Ectodermal cell (in vitro differentiated cells): Measurements from ENCODE around the gene CKM.

Experiments used
- H3K27ac ChIP-seq: 2 replicates; pipeline ENCODE4 v1.7.0; 2013; ENCODE audit warnings: mild to moderate bottlenecking, low read depth, low read length; ENCODE audit not compliant: insufficient read depth, poor library complexity, severe bottlenecking
- H3K27me3 ChIP-seq: 2 replicates; pipeline ENCODE4 v1.7.0; 2013; ENCODE audit warnings: mild to moderate bottlenecking, low read length; ENCODE audit not compliant: insufficient read depth, control insufficient read depth, poor library complexity, severe bottlenecking
- H3K36me3 ChIP-seq: one replicate; pipeline ENCODE4 v1.7.0; 2013; ENCODE audit warnings: low read length; ENCODE audit not compliant: control insufficient read depth, insufficient read depth
- H3K4me1 ChIP-seq: one replicate; pipeline ENCODE4 v1.7.0; 2013; ENCODE audit warnings: low read length; ENCODE audit not compliant: control insufficient read depth, insufficient read depth
- H3K4me3 ChIP-seq: 2 replicates; pipeline ENCODE4 v1.7.0; 2013; ENCODE audit warnings: low read depth, low read length, control low read depth; ENCODE audit not compliant: insufficient read depth
- H3K9me3 ChIP-seq: 2 replicates; pipeline ENCODE4 v1.7.0; 2013; ENCODE audit warnings: mild to moderate bottlenecking, low read length, moderate library complexity; ENCODE audit not compliant: control insufficient read depth
- WGBS, 2 experiments: methylation state at CpG; one replicate each; pipeline ENCODE4 v1.1.7; 2013; ENCODE audit warnings: missing lambda C conversion rate in 2 of 2; 5-methylcytosine and 5-hydroxymethylcytosine counted together

The CKM gene

GRCh38 chr19:45294291-45295029, 28.2 kb downstream of the CKM start:
- no peaks in the 10 kb centered on the region for H3K27me3 ChIP-seq
- no peak overlapping the region for H3K27ac ChIP-seq
- WGBS, 2 experiments: 94 to 95% methylated on average over 12 of the region's 12 CpGs
- H3K9me3 ChIP-seq: no peaks in the 10 kb centered on the region
- H3K36me3 ChIP-seq: peaks cover 19% of the 10 kb centered on the region
- no peak overlapping the region for H3K4me3 ChIP-seq
- no peaks in the 10 kb centered on the region for H3K4me1 ChIP-seq

- 88 to 90% methylated on average over 4 of the region's 4 CpGs for WGBS, 2 experiments
- H3K4me3 ChIP-seq: no peak overlapping the region
- no peaks in the 10 kb centered on the region for H3K9me3 ChIP-seq
- no peaks in the 10 kb centered on the region for H3K27me3 ChIP-seq
- no peak overlapping the region for H3K27ac ChIP-seq
- H3K36me3 ChIP-seq: peaks cover 15% of the 10 kb centered on the region
- H3K4me1 ChIP-seq: no peaks in the 10 kb centered on the region
Measured at GRCh38 chr19:45293682-45294081, 29.0 kb downstream of the CKM start.

- H3K4me3 ChIP-seq: no peak overlapping the region
- H3K27ac ChIP-seq: no peak overlapping the region
- no peaks in the 10 kb centered on the region for H3K27me3 ChIP-seq
- H3K9me3 ChIP-seq: no peaks in the 10 kb centered on the region
- H3K36me3 ChIP-seq: peaks cover 20% of the 10 kb centered on the region
- WGBS, 2 experiments: 95 to 100% methylated on average over 1 of the region's 1 CpG
- no peaks in the 10 kb centered on the region for H3K4me1 ChIP-seq
Measured at GRCh38 chr19:45291834-45292233, 30.8 kb downstream of the CKM start.

DNA sequence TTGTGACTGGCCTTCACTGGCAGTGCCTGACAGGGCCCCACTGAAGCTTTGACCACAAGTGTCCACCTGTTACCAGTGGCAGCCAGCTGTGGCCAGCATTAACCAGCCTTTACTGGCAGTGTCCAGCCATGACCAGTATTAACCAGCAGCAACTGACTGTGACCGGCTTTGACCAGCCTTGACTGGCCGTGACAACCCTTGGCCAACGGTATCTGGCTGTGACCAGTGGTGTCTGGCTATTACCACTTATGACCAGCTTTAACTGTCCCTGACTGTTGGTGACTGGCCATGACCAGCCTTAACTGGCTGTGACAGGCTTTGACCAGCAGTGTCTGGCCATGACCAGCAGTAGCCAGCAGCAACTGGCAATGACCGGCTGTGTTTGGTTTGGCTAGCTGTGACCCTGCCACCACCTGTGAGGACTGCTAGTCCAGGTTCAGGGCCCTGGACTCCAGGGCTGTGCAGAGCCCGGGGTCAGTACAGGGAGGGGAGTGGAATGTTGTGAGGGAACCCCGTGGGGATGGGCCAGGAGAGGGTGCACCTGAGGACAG, 32.2 kb downstream of the CKM start:
- no peaks in the 10 kb centered on the region for H3K27me3 ChIP-seq
- H3K4me3 ChIP-seq: no peak overlapping the region
- H3K27ac ChIP-seq: no peak overlapping the region
- H3K4me1 ChIP-seq: no peaks in the 10 kb centered on the region
- no peaks in the 10 kb centered on the region for H3K9me3 ChIP-seq
- H3K36me3 ChIP-seq: peaks cover 11% of the 10 kb centered on the region
- 95 to 96% methylated on average over 6 of the region's 6 CpGs for WGBS, 2 experiments

DNA sequence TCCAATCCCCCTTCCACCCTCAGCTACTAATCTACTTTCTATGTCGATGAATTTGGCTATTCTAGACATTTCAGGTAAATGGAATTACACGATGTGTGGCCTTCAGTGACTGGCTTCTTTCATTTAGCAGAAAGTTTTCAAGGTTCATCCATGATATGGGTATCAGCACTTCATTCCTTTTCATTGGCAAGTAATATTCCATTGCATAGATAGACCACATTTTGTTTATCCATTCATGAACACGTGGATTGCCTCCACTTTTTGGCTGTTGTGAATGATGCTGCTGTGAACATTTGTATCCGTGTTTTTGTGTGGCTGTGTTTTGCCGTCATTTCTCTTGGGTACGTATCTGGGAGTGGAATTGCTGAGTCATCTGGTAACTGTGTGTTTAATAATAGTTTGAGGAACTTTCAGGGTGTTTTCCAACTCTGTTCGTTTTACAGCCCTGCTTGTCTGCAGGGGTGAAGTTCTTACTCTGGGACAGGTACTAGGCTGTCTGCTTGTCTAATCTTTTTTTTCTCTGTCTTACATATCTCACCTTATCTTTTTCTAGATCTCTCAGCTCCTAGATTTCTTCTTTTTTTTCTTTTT, 39.1 kb downstream of the CKM start:
- Histone ChIP-seq H3K9me3 (no peaks in the 10 kb centered on the region), H3K4me1 (no peaks in the 10 kb centered on the region), H3K36me3 (peaks cover 21% of the 10 kb centered on the region), H3K27me3 (no peaks in the 10 kb centered on the region), H3K4me3 (no peak overlapping the region), H3K27ac (no peak overlapping the region)
- WGBS, 2 experiments: 73% methylated on average over 7 of the region's 7 CpGs

- 93 to 95% methylated on average over 19 of the region's 19 CpGs for WGBS, 2 experiments
- Histone ChIP-seq H3K9me3 (no peaks in the 10 kb centered on the region), H3K27ac (no peak overlapping the region), H3K36me3 (peaks cover 25% of the 10 kb centered on the region), H3K27me3 (no peaks in the 10 kb centered on the region), H3K4me3 (no peak overlapping the region), H3K4me1 (no peaks in the 10 kb centered on the region)
Measured at GRCh38 chr19:45280471-45280961, 42.2 kb downstream of the CKM start.

DNA sequence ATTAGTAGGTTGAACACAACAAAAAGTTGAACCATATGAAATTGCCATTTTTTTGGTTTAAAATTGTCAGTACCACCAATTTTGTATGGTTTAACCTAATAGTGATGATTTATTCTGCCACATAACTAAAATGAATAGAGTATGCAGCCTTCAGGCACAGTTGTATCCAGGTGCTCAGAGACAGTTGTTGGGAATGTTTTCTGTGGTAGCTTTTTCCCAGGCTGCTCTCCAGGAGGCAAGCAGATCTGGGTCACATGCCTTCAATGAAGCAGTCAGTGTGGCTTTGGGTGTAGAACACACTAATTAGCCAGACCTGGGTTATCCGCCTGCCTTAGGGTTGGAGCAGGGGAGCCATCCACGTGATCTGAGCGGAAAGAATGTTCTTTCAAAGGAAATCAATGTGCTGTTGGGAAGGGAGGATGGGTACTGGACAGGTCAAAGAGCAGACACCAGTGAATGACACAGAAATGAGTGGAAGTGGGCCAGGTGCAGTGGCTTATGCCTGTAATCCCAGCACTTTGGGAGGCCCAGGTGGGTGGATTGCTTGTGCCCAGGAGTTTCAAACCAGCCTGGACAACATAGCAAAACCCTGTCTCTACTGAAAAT, 43.0 kb downstream of the CKM start:
- Histone ChIP-seq H3K9me3 (no peaks in the 10 kb centered on the region), H3K4me3 (no peak overlapping the region), H3K27me3 (no peaks in the 10 kb centered on the region), H3K27ac (no peak overlapping the region), H3K4me1 (no peaks in the 10 kb centered on the region), H3K36me3 (peaks cover 23% of the 10 kb centered on the region)
- WGBS, 2 experiments: 96% methylated on average over 3 of the region's 3 CpGs

GRCh38 chr19:45278087-45278486, 44.6 kb downstream of the CKM start:
- no peaks in the 10 kb centered on the region for H3K4me1 ChIP-seq
- H3K9me3 ChIP-seq: no peaks in the 10 kb centered on the region
- H3K4me3 ChIP-seq: no peak overlapping the region
- H3K27me3 ChIP-seq: no peaks in the 10 kb centered on the region
- WGBS, 2 experiments: 95 to 97% methylated on average over 10 of the region's 10 CpGs
- H3K27ac ChIP-seq: no peak overlapping the region
- peaks cover 29% of the 10 kb centered on the region for H3K36me3 ChIP-seq

DNA sequence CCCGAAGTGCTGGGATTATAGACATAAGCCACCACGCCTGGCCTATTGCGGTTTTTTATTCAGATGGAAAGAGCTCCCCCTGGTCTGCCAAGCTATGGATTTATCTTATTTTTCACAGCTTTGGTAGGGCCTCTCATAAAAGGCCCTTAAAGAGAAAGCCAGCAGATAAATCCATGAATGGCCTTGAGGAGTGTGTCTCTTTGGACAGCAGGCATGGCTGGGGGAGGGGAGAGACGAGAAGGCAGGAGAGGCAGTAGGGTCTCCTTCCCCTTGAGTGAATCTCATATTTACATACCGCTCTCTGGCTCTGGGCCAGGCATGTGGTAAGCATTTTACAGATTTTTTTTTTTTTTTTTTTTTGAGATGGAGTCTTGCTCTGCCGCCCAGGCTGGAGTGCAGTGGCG, 46.4 kb downstream of the CKM start:
- WGBS, 2 experiments: 92 to 93% methylated on average over 6 to 7 of the region's 7 CpGs

GRCh38 chr19:45275370-45275971, 47.2 kb downstream of the CKM start:
- Histone ChIP-seq H3K4me3 (no peak overlapping the region), H3K36me3 (peaks cover 26% of the 10 kb centered on the region), H3K27ac (no peak overlapping the region), H3K9me3 (no peaks in the 10 kb centered on the region), H3K4me1 (no peaks in the 10 kb centered on the region), H3K27me3 (no peaks in the 10 kb centered on the region)
- 87 to 89% methylated on average over 12 of the region's 12 CpGs for WGBS, 2 experiments

More for the DNA sequence above, 46.4 kb downstream of the CKM start:
- Histone ChIP-seq H3K27me3 (no peaks in the 10 kb centered on the region), H3K9me3 (no peaks in the 10 kb centered on the region), H3K4me3 (no peak overlapping the region), H3K27ac (no peak overlapping the region), H3K36me3 (peaks cover 24% of the 10 kb centered on the region), H3K4me1 (no peaks in the 10 kb centered on the region)
